GM21737 (cell line): ENCODE data around the gene PRKCE.
"Not testable (repeated sequence)": the region's sequence is repeated elsewhere in the genome, so short reads cannot be mapped to it uniquely, and the experiment has no call there.

Source experiments
- ATAC-seq: cut with Tn5 transposase; IDR thresholded peaks from one replicate; pipeline ENCODE4 v1.9.1; 2021; ENCODE audit warnings: mild to moderate bottlenecking, moderate library complexity; ENCODE audit not compliant: unreplicated experiment

The PRKCE gene

GRCh38 chr2:45855374-45855773 is 203.9 kb downstream of the PRKCE start:
- ATAC-seq, result no peak

- no peak for ATAC-seq
Measured at GRCh38 chr2:45856391-45857274, 205.2 kb downstream of the PRKCE start.

- no peak for ATAC-seq
Measured at GRCh38 chr2:45857275-45857609, 205.8 kb downstream of the PRKCE start.

GRCh38 chr2:45857867-45858520 is 206.5 kb downstream of the PRKCE start:
- ATAC-seq, result no peak

- not testable (repeated sequence) for ATAC-seq
Measured at GRCh38 chr2:45858872-45859271, 207.4 kb downstream of the PRKCE start.

- ATAC-seq, result no peak
Measured at GRCh38 chr2:45859682-45860081, 208.2 kb downstream of the PRKCE start.

- no peak for ATAC-seq
Measured at GRCh38 chr2:45860136-45861121, 209.0 kb downstream of the PRKCE start.

GRCh38 chr2:45862843-45863242 is 211.4 kb downstream of the PRKCE start:
- ATAC-seq, result no peak

GRCh38 chr2:45864121-45864520 is 212.6 kb downstream of the PRKCE start:
- no peak for ATAC-seq

GRCh38 chr2:45867349-45867748 is 215.9 kb downstream of the PRKCE start:
- ATAC-seq, result no peak

- ATAC-seq, result no peak
Measured at GRCh38 chr2:45867800-45868199, 216.3 kb downstream of the PRKCE start.

GRCh38 chr2:45869165-45869501 is 217.7 kb downstream of the PRKCE start:
- no peak for ATAC-seq

GRCh38 chr2:45871025-45871424 is 219.6 kb downstream of the PRKCE start:
- ATAC-seq, result no peak

- ATAC-seq, result no peak
Measured at GRCh38 chr2:45871541-45871940, 220.1 kb downstream of the PRKCE start.

GRCh38 chr2:45872211-45872610 is 220.7 kb downstream of the PRKCE start:
- ATAC-seq, result no peak

GRCh38 chr2:45874344-45874743 is 222.9 kb downstream of the PRKCE start:
- ATAC-seq, result no peak

GRCh38 chr2:45876611-45877010 is 225.1 kb downstream of the PRKCE start:
- ATAC-seq, result no peak

- ATAC-seq, result no peak
Measured at GRCh38 chr2:45879406-45879805, 227.9 kb downstream of the PRKCE start.

GRCh38 chr2:45879936-45880335 is 228.5 kb downstream of the PRKCE start:
- ATAC-seq, result no peak

GRCh38 chr2:45881970-45882581 is 230.6 kb downstream of the PRKCE start:
- no peak for ATAC-seq
